HepG2 (cell line): ENCODE data around the gene SPI1. TPM values are rescaled to one million over a fixed set of nuclear protein-coding genes. Genes with fewer than 3 reads are reported as not detected.

ENCODE experiments used
- ATAC-seq: fragments of 200-7000 bp; cut with Tn5 transposase; 3 replicates; pipeline ENCODE4 v1.9.1; 2020; ENCODE audit warnings: mild to moderate bottlenecking, moderate library complexity
- BruUV-seq: library from RNA; stranded (reverse); fragments of 400-500 nt; replicated peaks from 2 replicates; lab custom pipeline; 2021; lab: Mats Ljungman, UMichigan
- CTCF ChIA-PET: fragments of 300-600 bp; formaldehyde crosslinking; extraction: SDS; loops from one replicate; lab custom pipeline; 2021; ENCODE audit warnings: low total read pairs, inconsistent platforms, low intra/inter-chr PET ratio; lab: Yijun Ruan, JAX
- POLR2A ChIA-PET: fragments of 350-600 bp; sonication (Branson Sonifier 250); formaldehyde crosslinking; loops from one replicate; lab custom pipeline; 2020; ENCODE audit warnings: antibody characterized with exemption, inconsistent platforms; lab: Yijun Ruan, JAX
- DNase-seq: peaks from one replicate; pipeline ENCODE4 v3.0.0-alpha.2; 2015; ENCODE audit warnings: low spot score
- FAIRE-seq: peaks from 3 replicates; lab custom pipeline; 2011; peaks lifted over from hg19 to GRCh38; lab: Jason Lieb, UNC
- H2AFZ ChIP-seq: one replicate; pipeline ENCODE4 v1.6.1; 2011; ENCODE audit warnings: low read length, inconsistent platforms
- H3K27ac ChIP-seq: fragments of 300-600 bp; 3 replicates; pipeline ENCODE4 v1.8.0; 2011; ENCODE audit warnings: mixed run types, mild to moderate bottlenecking, mixed read lengths, low read length, inconsistent platforms; ENCODE audit not compliant: insufficient read depth; ENCODE audit errors: extremely low read length
- H3K27me3 ChIP-seq, 2 experiments: fragments of 200-600 bp in 1 of 2; 2 replicates in 1 of 2; 3 replicates in 1 of 2; pipeline versions ENCODE4 v1.6.0 to v1.8.0; 2011; ENCODE audit warnings: low read length in 2 of 2, mild to moderate bottlenecking in 2 of 2, moderate library complexity in 2 of 2, inconsistent platforms in 1 of 2; ENCODE audit not compliant: insufficient read depth in 2 of 2, control insufficient read depth in 1 of 2
- H3K36me3 ChIP-seq, 2 experiments: fragments of 200-600 bp in 1 of 2; replicated peaks in 1 of 2; 2 replicates in 1 of 2; 3 replicates in 1 of 2; pipeline versions ENCODE4 v1.5.1 to v1.8.0; 2011; ENCODE audit warnings: low read length in 2 of 2, inconsistent platforms in 1 of 2; ENCODE audit not compliant: insufficient read depth in 2 of 2, control insufficient read depth in 1 of 2
- H3K4me1 ChIP-seq: 2 replicates; pipeline ENCODE4 v1.5.1; 2012; ENCODE audit warnings: low read length, inconsistent platforms; ENCODE audit not compliant: insufficient read depth
- H3K4me2 ChIP-seq: 2 replicates; pipeline ENCODE4 v1.6.0; 2011; ENCODE audit warnings: low read depth, low read length, inconsistent platforms
- H3K4me3 ChIP-seq, 3 experiments: fragments of 200-600 bp in 1 of 3; sonication (generic), shearing (Covaris generic) in 1 of 3; replicated peaks in 1 of 3; 2 replicates each; pipeline ENCODE4 v1.5.1; 2011 to 2016; ENCODE audit warnings: low read length in 3 of 3, inconsistent platforms in 2 of 3, low read depth in 2 of 3, mild to moderate bottlenecking in 2 of 3, control low read depth in 1 of 3, mixed read lengths in 1 of 3; ENCODE audit not compliant: insufficient read depth in 1 of 3
- H3K79me2 ChIP-seq: one replicate; pipeline ENCODE4 v1.6.1; 2011; ENCODE audit warnings: low read length, inconsistent platforms; ENCODE audit not compliant: insufficient read depth
- H3K9ac ChIP-seq: 2 replicates; pipeline ENCODE4 v1.6.0; 2011; ENCODE audit warnings: mild to moderate bottlenecking, low read depth, low read length, inconsistent platforms; ENCODE audit not compliant: insufficient read depth
- H3K9me3 ChIP-seq: 2 replicates; pipeline ENCODE4 v1.5.1; 2012; ENCODE audit warnings: mild to moderate bottlenecking, low read length
- H4K20me1 ChIP-seq: 2 replicates; pipeline ENCODE4 v1.6.0; 2011; ENCODE audit warnings: inconsistent platforms, mild to moderate bottlenecking, low read length, moderate library complexity; ENCODE audit not compliant: insufficient read depth
- CEBPG ChIP-seq: IDR thresholded peaks from 2 replicates; pipeline ENCODE4 v1.6.1; 2016
- DR1 ChIP-seq: sonication (generic); formaldehyde crosslinking; IDR thresholded peaks from 2 replicates; pipeline ENCODE4 v1.8.0; 2021; ENCODE audit warnings: mild to moderate bottlenecking, missing genetic modification reagents, inconsistent platforms
- MXD4 ChIP-seq: IDR thresholded peaks from 2 replicates; pipeline ENCODE4 v1.6.1; 2016; ENCODE audit warnings: mild to moderate bottlenecking, missing biosample characterization, missing genetic modification reagents
- RBM39 ChIP-seq: fragments of 200-400 bp; formaldehyde crosslinking; IDR thresholded peaks from one replicate; pipeline ENCODE4 v1.6.1; 2018; ENCODE audit warnings: antibody characterized with exemption, mild to moderate bottlenecking, low read depth, low read length; ENCODE audit not compliant: poor library complexity, severe bottlenecking
- STAG1 ChIP-seq: sonication (generic); formaldehyde crosslinking; IDR thresholded peaks from 2 replicates; pipeline ENCODE4 v1.4.0; 2020; ENCODE audit warnings: missing genetic modification reagents
- ZNF7 ChIP-seq: IDR thresholded peaks from 2 replicates; pipeline ENCODE4 v1.6.1; 2016; ENCODE audit warnings: missing biosample characterization, missing genetic modification reagents
- WGBS: methylation state at CpG from one replicate; pipeline ENCODE4 v1.1.6; 2017; ENCODE audit warnings: low lambda C conversion rate; 5-methylcytosine and 5-hydroxymethylcytosine counted together
- in situ Hi-C: cut with HindIII; loops from 2 replicates; pipeline ENCODE4 v1.10.0; 2017; ENCODE audit warnings: low pct_unique_long_range_greater_than_20kb; ENCODE audit not compliant: extremely low pct_ligation_motif_present
- intact Hi-C: fragments of 100-400 bp; cut with micrococcal nuclease; formaldehyde crosslinking; loops from one replicate; pipeline ENCODE4 v1.10.0; 2022; ENCODE audit not compliant: unreplicated experiment
- polyA plus RNA-seq, 8 experiments: library from polyadenylated mRNA; depleted of rRNA in 3 of 8; stranded (reverse) in 7 of 8; unstranded in 1 of 8; fragments of >200 nt; fragmentation: Illumina TruSeq in 4 of 8; extraction: Trizol in 4 of 8; gene quantifications; 2 replicates each; pipeline versions ENCODE4 v1.2.1 to v1.2.3, GENCODE V29; 2011 to 2016; ENCODE audit warnings: low read depth in 4 of 8, missing spikeins in 1 of 8, mixed read lengths in 1 of 8; ENCODE audit not compliant: insufficient read depth in 1 of 8
- total RNA-seq, 5 experiments: library from RNA; depleted of rRNA; stranded (reverse); fragments of >200 nt; fragmentation: Illumina TruSeq; extraction: Trizol; gene quantifications; 2 replicates each; pipeline ENCODE4 v1.2.3, GENCODE V29; 2016; ENCODE audit warnings: low read depth in 1 of 5
- TF ChIP-seq, protein P1 (sequence below): IDR thresholded peaks from 2 replicates; pipeline ENCODE4 v1.6.1; 2016
- TF ChIP-seq, protein P2 (sequence below): sonication (generic); formaldehyde crosslinking; IDR thresholded peaks from 2 replicates; pipeline ENCODE4 v1.5.1; 2020; ENCODE audit warnings: mild to moderate bottlenecking, missing genetic modification reagents, moderate library complexity
- TF ChIP-seq, protein P3 (sequence below): sonication (generic); formaldehyde crosslinking; conservative IDR thresholded peaks from 2 replicates; pipeline ENCODE4 v1.4.0; 2020; ENCODE audit warnings: missing genetic modification reagents

SPI1 gene
- total and polyA plus RNA-seq, 2 of the 13 experiments (the other 11 are each of a cell fraction or from before 2014, with no cell fraction given), result not detected

DNA sequence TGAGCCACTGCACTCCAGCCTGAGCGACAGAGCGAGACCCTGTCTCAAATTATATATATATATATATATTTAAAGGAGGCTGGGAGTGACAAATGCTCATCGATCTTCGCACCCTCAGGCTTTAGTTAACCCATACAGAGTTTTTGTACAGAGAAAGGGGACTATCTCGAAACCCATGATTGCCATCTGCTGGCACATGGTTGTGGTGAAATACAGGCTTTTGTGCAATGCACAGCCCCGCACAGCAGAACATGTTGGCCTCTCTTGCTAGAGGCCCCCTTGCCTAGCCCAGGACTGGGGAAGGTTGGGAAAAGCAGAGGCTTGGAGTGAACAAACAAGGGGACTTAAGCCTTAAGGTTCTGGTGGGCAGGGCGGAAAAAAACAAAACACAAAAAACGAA is 29.5 kb downstream of the SPI1 start (continued):
- TF ChIP-seq, protein P1, sequence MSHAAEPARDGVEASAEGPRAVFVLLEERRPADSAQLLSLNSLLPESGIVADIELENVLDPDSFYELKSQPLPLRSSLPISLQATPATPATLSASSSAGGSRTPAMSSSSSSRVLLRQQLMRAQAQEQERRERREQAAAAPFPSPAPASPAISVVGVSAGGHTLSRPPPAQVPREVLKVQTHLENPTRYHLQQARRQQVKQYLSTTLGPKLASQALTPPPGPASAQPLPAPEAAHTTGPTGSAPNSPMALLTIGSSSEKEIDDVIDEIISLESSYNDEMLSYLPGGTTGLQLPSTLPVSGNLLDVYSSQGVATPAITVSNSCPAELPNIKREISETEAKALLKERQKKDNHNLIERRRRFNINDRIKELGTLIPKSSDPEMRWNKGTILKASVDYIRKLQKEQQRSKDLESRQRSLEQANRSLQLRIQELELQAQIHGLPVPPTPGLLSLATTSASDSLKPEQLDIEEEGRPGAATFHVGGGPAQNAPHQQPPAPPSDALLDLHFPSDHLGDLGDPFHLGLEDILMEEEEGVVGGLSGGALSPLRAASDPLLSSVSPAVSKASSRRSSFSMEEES (CRISPR knock-in tag), result no peak
- 0 out of 2 replicates have a peak, but pooled peaks have one; percentile 40 for TF ChIP-seq CEBPG (CRISPR knock-in tag)
- peak; percentile 59 for TF ChIP-seq STAG1 (CRISPR knock-in tag)
- TF ChIP-seq, all 625 proteins: peak for 8

DNA sequence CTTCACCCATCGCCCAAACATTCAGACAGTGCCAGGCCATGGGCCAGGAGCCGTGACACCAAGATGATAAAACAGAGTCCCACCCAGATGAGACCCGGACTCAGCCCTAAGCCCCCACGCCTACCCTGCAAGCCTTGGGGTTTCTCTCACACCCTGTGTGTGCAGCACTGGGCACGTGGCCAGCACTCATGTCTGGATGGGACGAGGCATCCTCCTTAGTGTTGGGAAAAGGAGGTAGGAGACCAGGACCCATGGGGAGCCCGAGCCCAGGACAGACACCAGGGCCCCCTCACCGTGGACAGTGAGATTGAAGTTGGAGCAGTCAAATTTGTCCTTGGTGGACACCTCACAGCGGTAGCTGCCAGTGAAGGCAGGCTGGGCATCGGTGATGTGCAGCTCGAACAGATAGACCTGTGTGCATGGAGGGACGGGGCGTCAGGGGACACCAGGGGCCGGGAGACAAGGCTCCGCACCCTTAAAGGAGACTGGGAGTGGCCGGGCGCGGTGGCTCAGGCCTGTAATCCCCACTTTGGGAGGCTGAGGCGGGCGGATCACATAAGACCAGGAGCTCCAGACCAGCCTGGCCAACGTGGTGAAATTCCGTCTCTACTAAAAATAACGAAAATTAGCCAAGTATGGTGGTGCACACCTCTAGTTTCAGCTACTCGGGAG is 30.1 kb downstream of the SPI1 start:
- no peak overlapping the region for H3K4me2 ChIP-seq
- H3K9ac ChIP-seq, result no peak overlapping the region
- intact Hi-C loops, result no loop called here

More for the DNA sequence above, 30.1 kb downstream of the SPI1 start:
- no peak for ATAC-seq
- TF ChIP-seq, protein P2, sequence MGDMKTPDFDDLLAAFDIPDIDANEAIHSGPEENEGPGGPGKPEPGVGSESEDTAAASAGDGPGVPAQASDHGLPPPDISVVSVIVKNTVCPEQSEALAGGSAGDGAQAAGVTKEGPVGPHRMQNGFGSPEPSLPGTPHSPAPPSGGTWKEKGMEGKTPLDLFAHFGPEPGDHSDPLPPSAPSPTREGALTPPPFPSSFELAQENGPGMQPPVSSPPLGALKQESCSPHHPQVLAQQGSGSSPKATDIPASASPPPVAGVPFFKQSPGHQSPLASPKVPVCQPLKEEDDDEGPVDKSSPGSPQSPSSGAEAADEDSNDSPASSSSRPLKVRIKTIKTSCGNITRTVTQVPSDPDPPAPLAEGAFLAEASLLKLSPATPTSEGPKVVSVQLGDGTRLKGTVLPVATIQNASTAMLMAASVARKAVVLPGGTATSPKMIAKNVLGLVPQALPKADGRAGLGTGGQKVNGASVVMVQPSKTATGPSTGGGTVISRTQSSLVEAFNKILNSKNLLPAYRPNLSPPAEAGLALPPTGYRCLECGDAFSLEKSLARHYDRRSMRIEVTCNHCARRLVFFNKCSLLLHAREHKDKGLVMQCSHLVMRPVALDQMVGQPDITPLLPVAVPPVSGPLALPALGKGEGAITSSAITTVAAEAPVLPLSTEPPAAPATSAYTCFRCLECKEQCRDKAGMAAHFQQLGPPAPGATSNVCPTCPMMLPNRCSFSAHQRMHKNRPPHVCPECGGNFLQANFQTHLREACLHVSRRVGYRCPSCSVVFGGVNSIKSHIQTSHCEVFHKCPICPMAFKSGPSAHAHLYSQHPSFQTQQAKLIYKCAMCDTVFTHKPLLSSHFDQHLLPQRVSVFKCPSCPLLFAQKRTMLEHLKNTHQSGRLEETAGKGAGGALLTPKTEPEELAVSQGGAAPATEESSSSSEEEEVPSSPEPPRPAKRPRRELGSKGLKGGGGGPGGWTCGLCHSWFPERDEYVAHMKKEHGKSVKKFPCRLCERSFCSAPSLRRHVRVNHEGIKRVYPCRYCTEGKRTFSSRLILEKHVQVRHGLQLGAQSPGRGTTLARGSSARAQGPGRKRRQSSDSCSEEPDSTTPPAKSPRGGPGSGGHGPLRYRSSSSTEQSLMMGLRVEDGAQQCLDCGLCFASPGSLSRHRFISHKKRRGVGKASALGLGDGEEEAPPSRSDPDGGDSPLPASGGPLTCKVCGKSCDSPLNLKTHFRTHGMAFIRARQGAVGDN (CRISPR knock-in tag), result 0 out of 2 replicates have a peak, but pooled peaks have one; percentile 12
- TF ChIP-seq MXD4 (no peak), DR1 (CRISPR knock-in tag) (no peak), RBM39 (no peak), ZNF7 (CRISPR knock-in tag) (0 out of 2 replicates have a peak, but pooled peaks have one; percentile 12)
- TF ChIP-seq, protein P3, sequence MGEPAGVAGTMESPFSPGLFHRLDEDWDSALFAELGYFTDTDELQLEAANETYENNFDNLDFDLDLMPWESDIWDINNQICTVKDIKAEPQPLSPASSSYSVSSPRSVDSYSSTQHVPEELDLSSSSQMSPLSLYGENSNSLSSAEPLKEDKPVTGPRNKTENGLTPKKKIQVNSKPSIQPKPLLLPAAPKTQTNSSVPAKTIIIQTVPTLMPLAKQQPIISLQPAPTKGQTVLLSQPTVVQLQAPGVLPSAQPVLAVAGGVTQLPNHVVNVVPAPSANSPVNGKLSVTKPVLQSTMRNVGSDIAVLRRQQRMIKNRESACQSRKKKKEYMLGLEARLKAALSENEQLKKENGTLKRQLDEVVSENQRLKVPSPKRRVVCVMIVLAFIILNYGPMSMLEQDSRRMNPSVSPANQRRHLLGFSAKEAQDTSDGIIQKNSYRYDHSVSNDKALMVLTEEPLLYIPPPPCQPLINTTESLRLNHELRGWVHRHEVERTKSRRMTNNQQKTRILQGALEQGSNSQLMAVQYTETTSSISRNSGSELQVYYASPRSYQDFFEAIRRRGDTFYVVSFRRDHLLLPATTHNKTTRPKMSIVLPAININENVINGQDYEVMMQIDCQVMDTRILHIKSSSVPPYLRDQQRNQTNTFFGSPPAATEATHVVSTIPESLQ, result no peak
- in situ Hi-C loops, result no loop called here
- no peaks in the 10 kb centered on the region for H4K20me1 ChIP-seq
- no peaks in the 10 kb centered on the region for H3K79me2 ChIP-seq
- FAIRE-seq, result no peak
- peaks cover 7 to 68% of the 10 kb centered on the region in 2 experiments; a peak in 3 of 5 replicates for H3K27me3 ChIP-seq
- no TSS peak for BruUV-seq
- H3K36me3 ChIP-seq, result no peaks in the 10 kb centered on the region
- DNase-seq, result no peak
- ChIA-PET CTCF (no interaction called here), POLR2A (no interaction called here)
- no peak overlapping the region for H2AFZ ChIP-seq
- H3K9me3 ChIP-seq, result no peaks in the 10 kb centered on the region
- 0% methylated on average over 3 of the region's 24 CpGs for WGBS
- H3K4me1 ChIP-seq, result peaks cover 42% of the 10 kb centered on the region
- no peak overlapping the region for H3K4me3 ChIP-seq
- no peak overlapping the region for H3K27ac ChIP-seq
